Inflammatory macrophage (primary cell): ENCODE measurements around the gene NEURL1.

ENCODE experiments used
- DNase-seq, 2 donors: peaks; one replicate each; pipeline ENCODE4 v3.0.0-alpha.2; 2020 to 2022

The NEURL1 gene

GRCh38 chr10:103547391-103547946 is 54.0 kb downstream of the NEURL1 start:
- no peak for DNase-seq

GRCh38 chr10:103548006-103548405 is 54.5 kb downstream of the NEURL1 start:
- no peak for DNase-seq

DNA sequence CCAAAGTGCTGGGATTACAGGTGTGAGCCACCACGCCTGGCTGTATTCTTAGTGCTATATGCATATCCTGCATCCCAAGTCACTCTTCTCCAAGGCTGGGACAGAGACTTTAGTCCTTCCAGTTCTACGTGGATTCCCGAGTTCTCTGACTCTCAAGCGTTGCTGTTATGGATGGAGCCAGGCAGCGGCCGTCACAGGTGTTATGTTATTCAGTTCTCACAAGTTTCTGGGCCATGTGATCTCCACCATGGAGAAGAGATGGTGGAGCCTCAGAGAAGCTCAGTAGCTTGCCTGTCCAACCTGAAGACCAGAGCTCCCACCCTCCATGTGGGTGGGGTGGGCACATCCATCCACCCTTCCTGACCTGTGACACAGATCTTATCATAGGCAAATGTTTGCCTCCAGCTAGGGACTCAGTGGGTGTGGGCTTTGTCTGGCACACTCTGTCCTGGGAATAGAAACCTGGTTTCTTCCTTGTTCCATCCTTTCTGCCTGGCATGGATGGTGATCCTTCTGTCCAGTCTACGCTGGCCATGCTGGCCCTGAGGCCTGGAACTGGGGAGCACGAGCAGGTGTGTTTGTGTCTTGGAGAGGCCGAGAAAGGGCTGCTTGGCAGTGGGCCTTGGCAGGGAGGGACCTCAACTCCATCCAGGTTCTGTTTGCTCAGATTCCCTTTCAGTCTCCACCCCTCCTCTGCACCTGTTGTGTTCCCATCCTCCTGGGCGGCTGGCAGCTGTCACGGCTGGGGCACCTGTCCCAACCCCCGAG is 55.3 kb downstream of the NEURL1 start:
- DNase-seq = no peak

DNA sequence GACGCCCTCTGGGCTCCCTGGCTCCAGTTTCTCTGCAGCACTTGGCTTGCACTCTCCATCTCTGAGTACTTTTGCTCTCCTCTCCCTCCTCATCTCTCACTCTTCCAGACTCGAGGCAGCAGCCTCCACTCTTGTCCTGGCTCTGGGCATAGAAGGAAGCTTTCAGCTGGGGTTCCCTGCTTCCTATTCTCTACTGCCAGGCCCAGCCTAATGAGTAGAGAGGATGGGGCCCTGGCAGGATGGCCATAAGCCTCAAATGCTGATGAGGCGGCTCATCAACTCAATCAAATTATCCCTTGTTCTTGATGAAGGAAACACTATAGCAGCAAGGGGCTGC is 55.8 kb downstream of the NEURL1 start:
- no peak for DNase-seq

- DNase-seq = no peak
Measured at GRCh38 chr10:103550229-103550628, 56.7 kb downstream of the NEURL1 start.

- peak; percentile 94 for DNase-seq
Measured at GRCh38 chr10:103551619-103552602, 58.4 kb downstream of the NEURL1 start.

DNA sequence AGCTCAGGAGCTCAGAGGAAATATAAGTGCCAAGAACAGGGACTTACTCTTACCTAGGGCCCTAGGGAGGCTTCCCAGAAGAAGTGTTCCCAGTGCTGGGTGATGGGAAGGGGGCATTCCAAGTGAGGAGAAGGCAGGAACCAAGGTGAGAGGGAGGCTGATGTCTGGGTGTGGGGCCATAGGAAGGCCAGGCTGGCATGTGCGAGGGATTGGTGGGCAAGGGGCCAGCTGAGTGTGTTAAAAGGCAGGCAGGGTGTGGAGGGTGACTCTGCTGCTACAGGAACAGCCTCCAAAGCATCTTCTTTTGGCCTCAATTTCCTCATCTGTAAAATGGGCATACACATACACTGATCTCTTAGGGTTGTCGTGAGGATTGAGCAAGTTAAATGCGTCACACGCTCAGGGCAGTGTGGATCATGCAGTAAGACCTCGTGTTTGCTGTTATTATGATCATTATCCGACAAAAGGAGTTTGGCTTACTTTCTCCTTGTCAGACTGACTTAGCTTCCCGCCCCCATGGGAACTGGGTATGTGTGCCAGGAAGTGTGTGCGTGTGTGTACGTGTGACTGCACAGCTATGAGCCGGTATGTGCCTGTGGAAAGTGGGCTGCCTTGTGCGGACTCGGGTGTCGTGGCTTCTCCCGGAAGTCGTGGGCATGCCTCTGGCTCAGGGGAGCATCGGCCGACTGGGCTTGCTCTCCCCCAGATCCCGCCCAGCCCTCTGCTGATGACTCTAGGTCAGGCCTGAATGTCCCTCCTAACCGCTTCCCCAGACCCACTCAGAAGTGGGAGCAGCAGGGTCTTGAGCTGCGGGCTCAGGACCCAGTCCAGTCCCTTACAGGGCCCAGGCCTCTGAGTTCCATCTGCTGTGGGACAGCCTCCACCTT is 59.6 kb downstream of the NEURL1 start:
- DNase-seq = no peak

DNA sequence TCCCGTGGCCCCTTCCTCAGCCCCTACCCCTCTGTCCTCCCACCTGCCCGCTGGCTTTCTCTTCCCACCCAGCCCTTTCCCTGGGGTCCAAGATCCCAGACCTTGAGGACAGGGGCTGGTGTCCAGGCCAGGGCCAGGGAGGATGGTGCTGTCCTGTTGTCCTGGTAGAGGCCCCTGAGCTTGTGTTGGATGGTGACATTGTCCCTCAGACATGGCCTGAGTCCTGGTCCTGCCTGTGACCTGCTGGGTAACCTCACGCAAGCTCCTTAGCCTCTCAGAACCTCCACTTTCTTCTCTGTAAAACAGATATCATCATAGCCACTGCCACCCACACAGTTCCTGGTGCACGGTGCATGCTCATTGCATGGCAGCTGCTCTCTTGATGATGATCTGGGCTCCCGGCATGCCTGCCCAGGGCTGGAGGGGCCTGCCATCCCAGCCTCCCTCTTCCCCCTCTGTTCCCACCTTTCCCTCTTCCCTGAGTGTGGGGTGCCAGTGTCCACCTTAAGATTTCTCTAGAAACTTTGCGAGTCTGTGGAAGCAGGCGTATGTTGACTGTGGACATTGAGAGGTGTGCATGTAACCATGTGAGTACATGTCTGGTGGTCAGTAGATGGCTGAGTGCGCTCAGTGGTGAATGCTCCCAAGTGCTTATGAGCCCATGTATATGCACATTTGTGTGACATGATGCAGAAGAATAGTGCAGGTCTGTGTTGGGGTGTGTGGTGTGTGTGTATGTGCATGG is 60.4 kb downstream of the NEURL1 start:
- DNase-seq = peak; percentile 60 to 82

DNA sequence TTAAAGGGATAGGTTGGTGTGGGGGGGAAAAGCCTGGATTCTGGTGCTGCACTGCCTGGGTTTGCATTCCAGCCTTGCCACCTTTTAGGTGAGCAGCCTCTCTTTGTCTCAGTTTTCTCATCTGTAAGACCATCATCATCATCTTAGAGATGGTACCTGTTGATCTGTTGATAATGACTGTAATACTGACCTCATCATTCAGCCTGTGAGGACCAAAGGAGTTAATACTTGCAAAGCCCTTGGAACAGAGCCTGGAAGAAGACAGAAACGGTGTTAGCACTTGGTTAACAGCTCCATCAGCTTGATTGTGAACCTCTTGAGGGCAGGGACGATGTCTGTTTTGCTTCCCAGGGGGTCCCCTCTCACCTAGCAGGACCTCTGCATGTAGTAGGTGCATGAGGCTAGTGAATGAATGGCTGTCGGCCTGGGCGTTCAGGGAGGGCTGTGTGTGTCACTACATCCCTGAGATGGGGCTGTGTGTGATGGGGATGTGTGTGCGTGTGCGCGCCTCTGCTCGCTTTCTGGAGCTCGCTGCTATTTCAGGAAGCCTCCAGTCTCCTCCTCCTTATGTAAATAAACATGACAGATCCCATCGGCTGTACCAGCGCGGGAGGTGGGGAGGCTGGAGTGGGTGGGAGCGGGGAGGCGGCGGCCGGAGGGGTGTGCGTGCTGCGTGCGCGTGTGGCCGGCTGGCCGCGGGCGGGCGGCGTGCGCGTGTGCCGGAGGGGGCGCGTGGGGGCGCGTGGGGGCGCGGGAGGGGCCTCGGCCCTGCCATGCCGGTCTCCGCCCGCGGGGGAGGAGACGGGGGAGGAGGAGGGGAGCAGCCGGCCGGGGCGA is 61.2 kb downstream of the NEURL1 start:
- peak; percentile 52 to 77 for DNase-seq

- DNase-seq = no peak
Measured at GRCh38 chr10:103555325-103555649, 61.8 kb downstream of the NEURL1 start.

- no peak for DNase-seq
Measured at GRCh38 chr10:103555712-103556111, 62.2 kb downstream of the NEURL1 start.

- no peak for DNase-seq
Measured at GRCh38 chr10:103556383-103557007, 63.0 kb downstream of the NEURL1 start.

DNA sequence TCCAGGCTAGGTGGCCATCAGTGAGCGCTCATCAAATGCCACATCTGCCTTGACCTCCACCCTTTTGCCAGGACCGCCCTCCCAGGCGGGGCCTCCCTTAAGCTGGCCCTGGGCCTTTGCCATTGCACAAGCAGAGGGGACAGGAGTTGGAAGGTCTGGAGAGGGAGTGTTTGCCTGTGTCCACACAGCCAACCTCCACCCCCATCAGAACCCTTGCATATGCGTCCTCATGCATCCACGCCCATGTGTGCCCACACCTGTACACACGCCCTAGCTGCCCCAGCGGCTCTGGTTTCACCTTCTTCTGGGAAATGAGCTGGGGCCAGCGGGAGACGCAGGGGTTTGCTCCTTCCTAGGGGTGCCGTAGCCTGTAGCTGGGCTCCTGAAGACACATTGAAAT is 64.0 kb downstream of the NEURL1 start:
- DNase-seq = no peak

- peak; percentile 8 to 36 for DNase-seq
Measured at GRCh38 chr10:103558911-103559310, 65.4 kb downstream of the NEURL1 start.

- DNase-seq = no peak
Measured at GRCh38 chr10:103559776-103560175, 66.3 kb downstream of the NEURL1 start.

- no peak for DNase-seq
Measured at GRCh38 chr10:103560886-103561285, 67.4 kb downstream of the NEURL1 start.

- DNase-seq = no peak
Measured at GRCh38 chr10:103562383-103562782, 68.9 kb downstream of the NEURL1 start.

GRCh38 chr10:103563231-103564115 is 70.0 kb downstream of the NEURL1 start:
- DNase-seq = no peak

DNA sequence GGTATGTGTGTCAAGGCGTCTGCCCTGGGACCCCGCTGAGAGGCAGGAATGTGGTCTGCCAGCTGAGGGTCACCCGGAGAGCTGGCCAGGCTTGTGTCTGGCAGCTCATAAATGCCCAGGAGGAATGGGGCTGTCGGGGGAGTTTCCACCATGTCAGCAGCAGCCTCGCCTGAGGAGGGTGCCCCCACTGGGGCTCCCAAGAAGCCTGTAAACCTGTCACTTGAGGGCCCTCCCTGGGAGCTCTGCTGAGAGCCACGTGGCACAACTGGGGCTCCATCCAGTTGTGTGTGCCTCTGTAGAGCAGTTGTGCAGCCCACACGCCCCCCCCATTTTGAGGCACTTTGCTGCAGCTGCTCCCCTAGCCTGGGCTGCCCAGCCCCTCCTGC is 70.6 kb downstream of the NEURL1 start:
- DNase-seq = no peak
